ENCODE measurements around the gene FOXD1.

Gene FOXD1

DNA sequence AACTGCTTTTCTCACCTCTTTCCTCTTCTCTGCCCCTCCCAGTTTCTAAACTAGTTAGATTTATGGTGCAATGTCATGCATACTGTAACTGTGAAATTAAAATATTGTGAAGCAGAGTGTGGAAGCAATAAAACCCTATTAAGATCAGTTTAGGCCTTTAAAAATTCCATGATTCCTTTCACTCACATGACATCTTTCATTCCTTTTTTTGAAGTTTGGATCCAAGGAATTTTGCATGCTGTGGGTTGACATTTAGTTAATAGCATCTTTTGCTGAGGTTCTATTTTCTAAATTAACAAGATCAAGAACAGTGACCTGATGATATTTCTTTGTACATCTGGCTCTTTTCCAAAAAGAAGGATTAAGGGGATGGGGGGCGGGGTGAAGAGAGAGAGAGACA, 13.7 kb downstream of the FOXD1 start:
- TF ChIP-seq, protein P1, sequence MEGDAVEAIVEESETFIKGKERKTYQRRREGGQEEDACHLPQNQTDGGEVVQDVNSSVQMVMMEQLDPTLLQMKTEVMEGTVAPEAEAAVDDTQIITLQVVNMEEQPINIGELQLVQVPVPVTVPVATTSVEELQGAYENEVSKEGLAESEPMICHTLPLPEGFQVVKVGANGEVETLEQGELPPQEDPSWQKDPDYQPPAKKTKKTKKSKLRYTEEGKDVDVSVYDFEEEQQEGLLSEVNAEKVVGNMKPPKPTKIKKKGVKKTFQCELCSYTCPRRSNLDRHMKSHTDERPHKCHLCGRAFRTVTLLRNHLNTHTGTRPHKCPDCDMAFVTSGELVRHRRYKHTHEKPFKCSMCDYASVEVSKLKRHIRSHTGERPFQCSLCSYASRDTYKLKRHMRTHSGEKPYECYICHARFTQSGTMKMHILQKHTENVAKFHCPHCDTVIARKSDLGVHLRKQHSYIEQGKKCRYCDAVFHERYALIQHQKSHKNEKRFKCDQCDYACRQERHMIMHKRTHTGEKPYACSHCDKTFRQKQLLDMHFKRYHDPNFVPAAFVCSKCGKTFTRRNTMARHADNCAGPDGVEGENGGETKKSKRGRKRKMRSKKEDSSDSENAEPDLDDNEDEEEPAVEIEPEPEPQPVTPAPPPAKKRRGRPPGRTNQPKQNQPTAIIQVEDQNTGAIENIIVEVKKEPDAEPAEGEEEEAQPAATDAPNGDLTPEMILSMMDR (IDR thresholded peaks at IDR 0.05; ENCODE audit: insufficient read depth, low read depth, low read length, missing control alignments), result no peak
- H3K4me3 ChIP-seq (ENCODE audit: low read depth, low read length), result no peak overlapping the region
- no peak for DNase-seq (ENCODE audit: low read depth)

- no peak overlapping the region for H3K4me3 ChIP-seq (ENCODE audit: low read depth, low read length)
- no peak for DNase-seq (ENCODE audit: low read depth)
- TF ChIP-seq, protein P1 (IDR thresholded peaks at IDR 0.05; ENCODE audit: insufficient read depth, low read depth, low read length, missing control alignments), result no peak
These were observed 14.1 kb downstream of the FOXD1 start for GRCh38 chr5:73434461-73434860.

GRCh38 chr5:73433982-73434342, 14.6 kb downstream of the FOXD1 start:
- TF ChIP-seq, protein P1 (IDR thresholded peaks at IDR 0.05; ENCODE audit: insufficient read depth, low read depth, low read length, missing control alignments), result no peak
- DNase-seq (ENCODE audit: low read depth), result no peak
- H3K4me3 ChIP-seq (ENCODE audit: low read depth, low read length), result no peak overlapping the region

DNA sequence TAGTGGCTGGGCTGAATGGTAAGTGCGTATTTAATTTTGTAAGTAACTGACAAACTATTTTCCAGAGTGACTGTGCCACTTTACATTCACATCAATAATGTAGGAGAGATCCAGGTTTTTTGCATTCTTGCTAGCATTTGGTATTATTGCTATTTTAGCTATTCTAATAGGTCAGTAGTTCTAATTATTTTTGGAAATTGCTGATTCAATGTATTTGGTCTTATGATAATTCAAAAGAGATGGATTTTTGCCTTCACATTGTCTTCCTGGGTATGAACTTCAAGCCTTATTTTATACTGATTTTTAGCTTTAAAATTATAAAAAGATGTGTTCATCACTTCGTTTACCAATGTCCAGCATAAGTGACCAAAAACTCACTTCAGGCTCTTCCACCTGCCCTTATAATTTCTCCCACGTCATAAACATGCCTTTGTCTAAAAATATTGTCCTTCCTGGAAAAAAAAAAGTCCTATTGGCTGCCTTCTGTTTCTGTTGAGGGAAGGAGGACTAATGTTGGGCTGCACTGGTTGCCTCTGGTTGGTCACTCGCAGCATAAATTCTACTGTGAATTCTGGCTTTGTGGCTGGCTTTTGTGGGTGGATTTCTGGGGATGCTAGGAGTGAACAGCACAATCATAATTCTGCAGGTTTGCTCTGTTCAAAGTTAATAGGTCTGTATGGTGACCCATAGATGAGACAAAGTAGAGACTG, 15.2 kb downstream of the FOXD1 start:
- TF ChIP-seq, protein P1 (IDR thresholded peaks at IDR 0.05; ENCODE audit: insufficient read depth, low read depth, low read length, missing control alignments), result no peak
- no peak for DNase-seq (ENCODE audit: low read depth)
- no peak overlapping the region for H3K4me3 ChIP-seq (ENCODE audit: low read depth, low read length)

- H3K4me3 ChIP-seq (ENCODE audit: low read depth, low read length), result no peak overlapping the region
- TF ChIP-seq, protein P1 (IDR thresholded peaks at IDR 0.05; ENCODE audit: insufficient read depth, low read depth, low read length, missing control alignments), result no peak
- DNase-seq (ENCODE audit: low read depth), result no peak
These were observed 17.2 kb downstream of the FOXD1 start for GRCh38 chr5:73431204-73431851.

- TF ChIP-seq, protein P1 (IDR thresholded peaks at IDR 0.05; ENCODE audit: insufficient read depth, low read depth, low read length, missing control alignments), result no peak
- H3K4me3 ChIP-seq (ENCODE audit: low read depth, low read length), result no peak overlapping the region
- DNase-seq (ENCODE audit: low read depth), result no peak
These were observed 22.5 kb downstream of the FOXD1 start for GRCh38 chr5:73426034-73426433.

Data from GM12865 (cell line).